Activated gamma-delta T cell treated with anti-CD3 and anti-CD28 coated beads, Interleukin-2, amount 50 U/mL, for 16 hours (primary cell): Measurements from ENCODE around the gene AKAP8L.

Experiments used
- DNase-seq: peaks from one replicate; pipeline ENCODE4 v3.0.0-alpha.2; 2020; ENCODE audit warnings: low read depth

AKAP8L gene

DNA sequence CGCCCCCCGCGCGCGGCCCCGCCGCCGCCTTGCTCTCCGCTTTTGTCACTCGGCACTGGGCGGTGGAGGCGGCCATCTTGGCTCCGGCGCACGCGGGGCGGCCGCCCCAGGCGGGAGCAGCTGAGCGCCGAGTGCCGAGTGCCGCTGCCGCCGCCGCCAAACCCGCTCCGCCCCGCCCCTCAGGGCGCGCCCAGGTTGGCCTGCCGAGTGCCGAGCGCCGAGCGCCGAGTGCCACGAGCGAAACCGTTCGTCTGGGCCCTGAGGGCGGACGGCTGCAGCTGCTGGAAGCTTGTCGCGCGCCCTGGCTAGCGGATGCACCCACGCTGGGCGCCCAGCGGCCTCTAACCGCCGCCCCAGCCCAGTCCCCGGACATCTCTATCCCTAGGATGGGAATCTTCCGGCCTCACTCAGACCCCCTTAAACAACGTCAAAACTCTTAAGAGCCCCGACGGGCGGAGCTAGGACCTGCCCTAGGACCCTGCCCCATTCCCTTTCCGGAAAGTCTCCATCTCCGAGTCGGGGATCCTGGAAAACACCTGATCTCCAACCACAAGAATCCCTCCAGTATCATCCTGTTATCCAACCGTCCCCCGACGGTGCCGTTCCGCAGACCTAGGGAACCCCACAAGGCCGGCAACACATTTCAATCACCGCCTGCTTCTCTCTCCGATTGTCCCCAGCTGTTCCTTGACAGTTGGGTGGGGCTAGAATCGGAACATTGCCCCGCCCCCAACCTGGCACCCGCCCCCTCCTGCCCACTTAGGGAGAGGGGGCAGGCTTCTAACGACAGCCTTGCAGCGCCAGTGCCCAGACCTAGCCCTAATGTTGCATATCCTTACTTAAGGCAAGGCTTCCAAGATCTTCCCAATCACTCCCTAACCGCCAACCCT lies 14.1 kb upstream of the AKAP8L start:
- peak; percentile 89 for DNase-seq

DNA sequence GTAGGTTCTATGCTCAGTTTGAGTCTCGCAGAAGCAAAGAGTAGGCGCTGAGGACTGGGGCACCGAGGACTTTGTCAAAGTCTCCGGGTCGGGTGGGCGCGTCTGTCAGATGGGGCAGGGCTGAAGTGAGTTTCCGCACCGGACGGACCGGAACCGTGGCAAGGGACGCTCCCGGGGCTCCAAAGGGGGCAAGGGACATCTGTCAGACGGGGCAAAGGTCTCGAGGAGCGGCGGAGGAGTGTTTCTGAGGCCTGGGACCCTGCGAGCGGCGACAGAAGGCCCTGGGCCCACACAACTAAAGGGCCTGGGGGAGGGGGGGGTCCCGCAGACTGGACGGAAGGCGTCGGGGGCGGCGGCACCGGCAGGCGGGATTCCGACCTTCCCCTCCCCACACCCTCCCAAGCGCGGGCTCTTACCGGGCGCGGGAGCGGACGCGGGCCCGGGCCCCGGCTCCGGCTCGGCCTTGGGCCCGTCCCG lies 13.3 kb upstream of the AKAP8L start:
- DNase-seq = no peak

DNA sequence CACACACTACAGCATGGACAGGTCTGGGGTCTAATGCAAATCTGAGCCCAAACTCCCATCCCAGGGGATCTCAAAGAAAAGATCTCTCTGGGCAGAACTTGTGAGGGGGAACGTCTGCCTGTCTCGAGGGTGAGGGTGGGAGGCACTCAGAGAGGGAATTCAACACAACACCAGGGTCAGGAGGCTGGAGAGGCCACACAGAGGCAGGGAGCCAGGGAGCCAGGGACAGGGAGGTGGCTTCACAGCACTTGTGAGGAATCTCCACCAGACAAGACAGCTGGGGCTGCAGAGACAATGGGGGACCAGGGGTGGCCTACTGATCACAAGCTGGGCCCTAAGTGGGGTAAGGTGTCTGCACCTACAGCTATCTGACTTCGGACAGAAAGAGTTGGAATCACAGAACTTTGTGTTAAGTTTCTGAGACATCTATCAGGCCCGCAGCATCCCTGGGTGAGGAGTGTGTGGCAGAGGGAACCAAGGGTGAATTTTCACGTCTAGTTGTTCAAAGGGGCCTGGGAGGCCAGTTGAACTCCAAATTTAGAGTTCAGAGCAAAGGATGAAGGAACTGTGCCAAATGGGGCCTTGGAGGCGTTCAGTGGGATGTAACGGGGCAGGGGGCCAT lies 12.7 kb upstream of the AKAP8L start:
- no peak for DNase-seq

DNA sequence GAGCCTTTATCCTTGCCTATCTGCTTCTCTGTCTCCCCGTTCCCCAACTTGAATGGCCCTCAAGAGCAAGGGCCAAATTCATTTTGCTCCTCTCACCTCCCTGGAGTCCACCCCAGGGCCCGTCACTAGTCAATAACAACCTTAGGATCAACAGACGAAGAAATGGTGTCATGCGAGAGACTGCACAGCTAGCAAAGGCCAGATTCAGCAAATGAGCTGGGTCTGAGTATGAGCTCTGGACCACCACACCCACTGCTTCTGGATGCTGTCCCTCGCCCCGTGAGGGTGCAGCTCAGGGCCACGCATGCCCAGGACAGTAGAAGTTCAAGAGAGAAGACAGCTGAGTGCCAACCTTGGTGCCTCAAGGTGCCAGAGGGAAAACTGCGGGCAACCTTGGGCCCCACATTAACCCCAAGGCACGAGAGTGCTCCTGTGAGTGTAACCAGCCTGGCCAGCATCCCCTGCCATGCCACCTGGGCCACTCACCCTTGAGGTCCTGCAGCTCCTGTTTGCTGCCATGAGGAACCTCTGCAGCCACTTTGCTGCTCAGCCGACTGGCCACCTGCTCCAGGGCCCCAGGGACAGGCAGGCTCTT lies 11.8 kb upstream of the AKAP8L start:
- DNase-seq = no peak

DNA sequence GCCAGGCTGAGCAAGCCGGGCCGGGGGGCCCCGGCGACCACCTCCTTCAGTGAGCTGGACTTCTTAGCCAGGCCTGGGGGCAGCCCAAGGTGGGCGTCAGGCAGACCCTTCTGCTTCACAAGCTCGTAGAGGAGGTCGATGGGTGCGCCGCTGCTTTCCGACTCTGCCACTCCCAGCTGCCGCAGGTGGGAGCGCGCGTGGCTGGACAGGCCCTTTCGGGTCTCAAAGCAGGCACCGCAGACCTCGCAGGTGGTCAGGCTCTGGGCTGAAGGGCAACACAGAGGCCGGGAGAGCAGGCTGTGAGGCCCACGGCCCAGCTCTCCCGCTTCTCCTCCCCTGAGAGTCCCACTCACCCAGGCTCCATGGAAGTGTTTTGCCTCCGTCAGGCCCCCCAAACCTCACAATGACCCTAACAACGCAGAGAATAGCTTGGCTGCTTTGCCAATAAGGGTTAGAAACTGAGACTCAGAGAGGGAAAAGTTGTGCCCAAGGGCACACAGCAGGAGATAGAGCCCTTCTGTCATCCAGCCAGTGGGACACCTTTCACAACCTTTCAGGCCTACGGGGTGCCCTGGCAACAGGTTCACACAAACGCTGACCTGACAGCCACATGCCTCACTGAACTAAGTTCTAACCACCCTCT lies 11.2 kb upstream of the AKAP8L start:
- no peak for DNase-seq

DNA sequence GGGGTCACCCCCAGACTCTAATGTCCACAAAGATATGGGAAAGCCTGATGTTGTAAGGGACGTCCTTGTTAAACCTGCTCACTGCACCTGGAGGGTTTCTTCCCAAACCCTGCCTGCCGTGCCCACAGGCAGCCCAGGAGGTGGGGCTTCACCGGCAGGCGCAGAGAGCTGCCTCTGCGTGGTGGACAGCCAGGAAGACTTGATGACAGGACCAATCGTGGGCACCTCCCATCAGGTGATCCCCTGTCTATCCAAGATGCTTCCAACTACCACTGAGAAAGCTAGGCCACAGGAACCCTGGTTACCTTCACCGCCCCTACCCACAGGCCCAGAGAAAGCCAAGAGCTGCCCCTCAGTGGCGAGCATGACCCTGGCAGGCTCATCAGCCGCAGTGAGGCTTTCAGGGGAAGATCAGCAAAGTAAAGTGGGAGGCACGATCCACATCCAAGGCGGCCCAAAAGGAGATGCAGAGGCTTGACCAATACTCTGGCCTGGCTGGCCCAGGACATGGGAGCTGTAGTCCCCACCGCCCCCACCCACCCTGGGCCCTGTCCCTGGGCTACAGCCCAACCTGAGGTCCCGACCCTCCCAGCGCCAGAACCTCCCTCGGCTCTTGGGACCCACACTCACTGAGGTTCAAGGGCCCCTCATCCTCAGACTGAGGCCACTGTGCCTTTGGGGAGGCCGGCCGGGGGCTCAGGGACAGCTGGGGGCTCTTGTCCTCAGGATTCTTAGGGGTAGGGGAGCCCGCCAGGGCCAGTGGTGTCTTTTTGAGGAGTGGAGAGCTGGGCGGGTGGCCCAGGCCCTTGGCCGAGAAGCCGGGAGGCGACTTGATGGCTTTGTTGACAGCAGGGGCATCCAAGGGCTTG lies 10.4 kb upstream of the AKAP8L start:
- no peak for DNase-seq

DNA sequence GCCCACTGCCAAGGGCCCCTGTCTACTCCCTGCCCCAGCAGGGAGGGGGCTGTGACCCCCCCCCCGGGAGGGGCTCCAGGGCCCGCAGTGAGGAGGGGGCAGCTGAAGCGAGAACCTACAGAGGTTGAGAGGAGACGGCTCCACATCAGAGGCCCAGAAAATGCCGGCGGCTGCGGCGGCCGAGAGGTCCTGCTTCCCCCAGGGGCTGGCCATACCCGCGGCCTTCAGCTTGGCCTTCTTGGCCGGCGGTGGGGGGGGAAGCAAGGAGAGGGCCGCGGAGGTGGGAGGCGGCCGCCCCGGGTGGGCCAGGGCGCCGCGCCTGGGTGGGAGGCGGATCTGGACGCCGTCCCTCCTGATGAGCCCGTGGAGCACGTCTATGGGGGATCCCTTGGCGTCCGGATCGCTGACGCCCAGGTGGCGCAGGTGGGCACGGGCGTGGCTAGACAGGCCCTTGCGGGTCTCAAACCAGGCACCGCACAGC lies 9.2 kb upstream of the AKAP8L start:
- no peak for DNase-seq

DNA sequence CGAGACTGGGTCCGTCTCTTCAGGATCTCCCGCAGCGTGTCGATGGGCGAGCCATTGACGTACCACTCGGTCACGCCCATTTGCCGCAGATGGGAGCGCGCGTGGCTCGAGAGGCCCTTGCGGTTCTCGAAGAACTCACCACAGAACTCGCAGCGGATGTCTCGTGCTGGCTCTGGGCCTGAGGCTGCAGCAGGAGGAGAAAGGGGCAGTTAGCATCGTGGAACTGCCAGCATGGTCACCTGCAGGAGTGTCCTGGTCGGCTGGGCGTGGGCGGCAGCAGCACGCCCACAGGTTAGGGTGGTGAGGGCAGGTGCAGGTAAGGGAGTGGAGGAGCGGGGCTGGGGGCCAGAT lies 8.5 kb upstream of the AKAP8L start:
- no peak for DNase-seq

DNA sequence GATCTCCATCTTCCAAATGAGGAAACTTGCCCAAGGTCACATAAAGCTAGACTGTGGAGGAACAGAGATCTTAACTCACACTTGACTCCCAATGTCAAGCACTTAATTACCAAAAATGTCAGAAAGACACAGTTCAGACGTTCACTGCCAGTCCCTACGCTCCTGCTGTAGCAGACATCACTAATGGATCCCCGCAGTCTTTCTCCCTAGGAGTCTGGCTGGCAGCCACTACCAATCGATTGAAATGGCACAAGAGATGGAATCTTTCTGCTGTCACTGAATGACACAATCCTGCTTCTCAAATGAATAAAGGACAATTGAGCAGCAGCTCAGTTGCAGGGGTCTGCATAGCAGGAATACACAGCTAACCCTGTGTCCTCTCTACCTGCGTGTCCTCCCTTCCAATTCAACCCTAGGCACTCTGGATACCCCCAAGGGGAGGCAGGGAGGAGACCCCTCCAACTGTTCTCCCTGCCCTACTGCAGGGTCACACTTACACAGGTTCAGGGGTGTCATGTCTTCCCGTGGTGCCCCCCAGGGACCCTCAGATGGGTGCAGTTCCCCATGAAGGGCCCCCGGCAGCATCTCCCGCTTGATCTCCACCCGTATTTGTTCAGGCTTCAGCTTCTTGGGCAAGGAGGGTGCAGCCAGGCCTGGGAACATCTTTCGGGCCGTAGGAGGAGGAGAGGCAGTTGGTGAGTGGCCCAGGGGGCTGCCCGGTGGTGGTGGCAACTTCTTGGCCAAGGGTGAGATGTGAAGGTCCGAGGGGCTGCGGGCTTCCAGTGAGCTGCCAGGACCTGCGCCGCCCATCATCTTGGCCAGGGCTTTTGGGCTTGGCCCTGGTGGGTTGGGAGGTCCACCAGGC lies 7.9 kb upstream of the AKAP8L start:
- DNase-seq = no peak

DNA sequence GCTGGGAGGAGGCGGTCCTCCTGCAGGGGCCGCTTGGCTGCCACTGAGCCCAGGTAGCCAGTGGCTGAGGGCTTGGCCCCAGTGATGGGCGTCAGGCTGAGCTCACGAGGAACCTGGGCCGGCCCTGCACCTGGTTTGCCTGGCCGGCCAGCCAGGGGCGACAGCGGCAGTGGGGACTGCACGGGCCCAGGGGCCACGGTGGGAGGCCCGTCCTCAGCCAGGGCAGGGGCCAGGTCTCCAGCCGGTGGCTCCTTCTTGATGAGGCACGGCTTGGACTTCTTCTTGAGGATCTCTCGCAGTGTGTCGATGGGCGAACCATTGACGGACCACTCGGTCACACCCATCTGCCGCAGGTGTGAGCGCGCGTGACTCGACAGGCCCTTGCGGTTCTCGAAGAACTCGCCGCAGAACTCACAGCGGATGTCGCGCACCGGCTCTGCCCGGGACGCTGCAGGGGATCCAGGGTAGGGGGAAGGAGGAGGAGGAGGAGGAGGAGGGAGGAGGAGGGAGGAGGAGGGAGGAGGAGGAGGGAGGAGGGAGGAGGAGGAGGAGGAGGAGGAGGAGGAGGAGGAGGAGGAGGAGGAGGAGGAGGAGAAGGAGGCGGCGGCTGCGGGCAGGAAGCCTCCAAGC lies 6.6 kb upstream of the AKAP8L start:
- no peak for DNase-seq

DNA sequence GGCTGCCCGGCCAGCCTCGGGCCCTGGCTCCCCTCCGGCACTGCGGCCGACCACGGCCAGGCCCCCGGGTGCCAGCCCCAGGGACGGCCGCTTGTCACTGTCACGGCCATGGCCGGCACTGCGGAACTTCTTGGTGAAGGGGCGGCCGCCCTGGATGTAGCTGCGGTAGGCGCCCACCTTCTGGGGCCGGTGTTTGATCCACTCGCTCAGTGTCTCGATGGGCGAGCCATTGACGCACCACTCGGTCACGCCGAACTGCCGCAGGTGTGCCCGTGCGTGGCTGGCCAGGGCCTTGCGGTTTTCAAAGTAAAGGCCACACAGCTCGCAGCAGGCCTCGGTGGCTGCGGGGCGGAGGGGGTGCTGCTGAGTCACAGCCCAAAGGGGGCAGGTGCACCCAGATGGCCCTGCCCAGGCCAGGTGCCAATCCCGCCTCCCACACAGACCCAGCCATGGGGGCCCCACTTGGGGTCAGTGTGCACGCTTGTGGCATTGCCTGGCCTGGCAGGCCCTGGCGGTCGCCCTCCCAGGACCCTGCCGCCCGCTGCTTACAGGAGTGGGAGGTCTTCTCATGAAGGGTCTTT lies 6.0 kb upstream of the AKAP8L start:
- no peak for DNase-seq

DNA sequence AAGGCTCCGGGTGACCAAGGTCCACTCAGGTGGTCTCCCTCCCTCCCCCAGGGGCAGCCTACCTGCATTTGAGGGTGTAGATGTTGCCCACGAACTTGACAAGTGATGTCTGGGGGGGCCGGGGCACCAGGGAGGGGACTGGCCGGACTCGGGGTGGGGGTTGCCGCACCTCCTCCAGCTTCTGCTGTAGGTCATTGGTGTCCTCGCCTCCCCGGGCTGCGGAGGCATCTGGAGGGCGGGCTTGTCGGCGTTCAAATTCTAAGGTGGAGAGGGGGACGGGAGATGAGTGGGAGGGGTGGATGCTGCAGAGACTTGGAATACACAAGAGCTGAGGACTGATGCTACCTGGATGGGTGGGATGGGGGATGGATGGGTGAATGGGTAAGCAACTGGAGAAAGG lies 5.3 kb upstream of the AKAP8L start:
- DNase-seq = no peak

DNA sequence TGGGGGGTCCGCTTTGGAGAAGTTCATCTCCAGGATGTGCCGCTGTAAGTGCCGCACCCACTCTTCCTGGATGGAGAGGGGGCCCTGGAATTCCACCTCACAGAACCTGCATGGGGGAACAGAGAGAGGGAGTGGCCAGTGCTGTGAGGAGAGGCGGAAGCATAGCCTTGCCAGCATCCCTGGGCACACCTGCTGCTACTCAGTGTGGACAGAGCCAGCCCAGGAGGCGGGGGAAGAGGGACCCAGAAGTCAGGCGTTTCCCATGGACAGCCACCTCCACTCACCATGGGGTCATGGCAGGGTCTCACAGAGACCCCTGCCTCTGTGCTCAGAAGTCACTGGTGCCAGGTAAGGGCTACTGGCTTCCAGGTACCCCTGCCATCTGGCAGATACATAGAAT lies 4.3 kb upstream of the AKAP8L start:
- no peak for DNase-seq

DNA sequence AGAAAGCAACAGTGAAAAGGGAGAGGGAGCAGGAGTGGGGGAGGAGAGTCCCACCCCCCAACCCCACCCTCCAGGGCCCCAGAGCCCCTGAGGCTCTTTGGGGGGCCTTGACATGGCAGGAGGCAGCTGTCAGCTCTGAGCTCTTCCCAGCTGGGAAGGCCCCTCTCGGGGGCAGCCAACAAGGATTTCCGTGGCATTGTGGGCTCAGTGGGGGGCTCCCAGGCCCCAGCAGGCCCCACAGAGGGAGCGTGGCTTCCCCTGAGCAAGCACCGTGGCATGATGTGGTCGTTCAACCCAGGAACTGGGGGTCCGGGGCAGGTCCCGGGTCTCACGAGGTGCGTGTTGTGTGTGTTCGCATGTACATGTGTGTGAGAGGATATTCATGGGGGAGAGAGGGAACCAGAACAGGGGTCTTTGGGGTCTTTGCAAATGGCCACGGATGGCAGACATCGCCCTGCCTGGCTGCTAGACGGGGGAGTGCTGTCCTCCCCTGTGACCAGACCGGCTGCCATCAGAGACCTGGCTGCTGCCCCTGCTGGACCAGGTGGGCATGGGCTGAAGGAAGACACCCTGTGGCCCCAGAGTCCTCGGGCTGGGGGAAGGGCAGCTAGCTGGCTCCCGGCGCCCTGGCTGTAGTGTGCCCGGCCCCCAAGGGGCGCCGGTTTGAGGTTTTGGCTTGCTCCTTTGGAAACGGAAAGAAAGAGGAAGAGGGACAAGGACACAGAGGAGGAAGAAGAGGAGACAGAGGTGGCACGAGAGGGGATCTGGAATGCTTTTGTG lies 3.7 kb upstream of the AKAP8L start:
- no peak for DNase-seq

DNA sequence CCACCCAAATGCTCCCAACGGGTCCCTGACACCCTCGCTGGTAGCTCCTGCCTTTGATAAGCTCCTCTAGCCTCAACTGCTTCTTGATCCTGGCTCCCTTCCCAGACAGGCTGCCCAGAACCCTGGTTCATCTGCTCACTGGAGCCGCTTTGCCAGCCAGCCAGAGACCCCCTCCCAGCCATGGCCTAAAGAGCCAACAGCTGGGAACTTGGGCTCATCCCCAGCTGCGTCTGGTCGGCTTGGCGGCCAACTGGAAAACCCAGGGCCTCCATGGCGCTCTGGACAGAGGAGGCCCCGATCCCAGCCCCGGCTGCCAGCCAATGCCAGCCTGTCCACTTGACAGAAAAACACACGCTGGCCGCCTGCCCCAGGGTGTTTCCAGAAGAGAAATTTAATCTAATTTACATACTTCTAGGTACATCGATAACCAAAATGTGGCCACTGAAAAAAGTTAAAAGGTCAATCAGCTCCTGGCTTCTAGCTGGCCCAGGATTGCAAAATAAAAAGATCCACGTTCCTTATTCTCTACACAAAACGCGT lies 3.0 kb upstream of the AKAP8L start:
- no peak for DNase-seq

DNA sequence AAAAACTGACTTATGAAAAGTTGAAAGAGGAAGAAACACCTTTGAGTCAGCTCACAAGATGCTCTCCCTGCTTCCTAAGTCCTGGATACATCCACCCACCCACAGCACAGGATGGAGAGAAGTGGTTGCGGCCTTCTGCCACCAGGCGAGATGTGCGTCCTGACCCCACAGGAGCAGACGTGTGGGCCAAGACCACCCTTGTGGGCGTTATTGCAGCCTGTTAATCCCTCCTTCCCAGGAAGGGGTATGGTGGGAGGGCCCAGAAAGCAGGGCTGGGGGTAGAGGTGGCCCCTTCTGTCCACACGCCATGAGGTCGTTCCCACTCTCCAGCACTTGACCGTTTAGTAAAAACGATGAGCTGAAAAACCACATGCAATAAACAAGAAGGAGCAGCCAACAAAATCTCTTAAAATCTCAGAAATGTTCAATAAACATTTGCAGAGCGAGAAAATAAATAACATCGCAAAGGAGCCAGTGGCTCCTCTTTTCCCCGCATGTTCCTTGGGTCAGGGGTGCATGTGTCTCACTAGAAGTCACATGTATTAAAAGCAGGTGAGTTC lies 2.4 kb upstream of the AKAP8L start:
- DNase-seq = no peak

DNA sequence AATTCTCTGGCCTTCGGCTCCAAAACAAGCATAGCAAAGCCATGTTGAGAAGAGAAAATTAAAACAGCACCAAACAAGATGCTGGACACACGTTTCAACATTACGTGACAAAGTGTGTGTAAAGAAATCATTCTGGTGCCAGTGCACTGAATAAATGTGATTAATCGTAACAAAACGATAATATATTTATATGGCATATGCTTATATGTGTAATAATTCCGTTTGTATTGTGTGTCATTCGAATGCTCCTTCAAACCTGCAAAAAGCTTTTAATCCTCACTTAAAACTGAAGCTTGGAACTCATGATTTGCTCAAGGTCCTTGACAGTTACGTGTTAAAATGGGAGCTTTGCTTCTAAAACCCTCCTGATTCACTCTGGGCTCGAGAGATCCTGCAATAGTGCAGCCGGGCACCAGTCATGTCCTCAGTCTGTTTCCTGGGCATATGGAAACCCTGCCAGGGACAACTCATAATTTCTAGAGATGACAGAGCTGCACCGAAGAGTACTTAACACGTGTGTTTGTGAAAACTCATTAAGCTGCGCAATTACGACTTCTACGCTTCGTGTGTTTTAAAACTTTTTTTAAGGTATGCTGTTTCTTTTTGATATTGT lies 731 bp upstream of the AKAP8L start:
- no peak for DNase-seq

DNA sequence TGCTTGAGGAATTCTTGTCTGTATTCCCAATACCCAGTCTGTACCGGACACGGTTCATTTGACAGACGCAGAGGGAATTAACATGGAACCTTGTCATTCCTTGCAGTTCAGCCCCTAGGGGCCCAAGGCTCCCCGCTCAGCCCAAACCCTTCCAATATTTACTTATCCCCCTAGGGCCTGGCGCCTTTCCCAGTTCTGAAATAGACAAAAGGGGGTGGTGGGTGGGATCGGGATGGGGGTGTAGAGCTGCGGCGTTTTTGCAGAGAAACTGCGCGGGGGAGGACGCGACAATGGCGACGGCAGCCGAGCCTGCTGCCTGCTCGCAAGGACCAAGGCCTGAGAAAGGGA lies 583 bp downstream of the AKAP8L start:
- DNase-seq = no peak
